ENCODE data around the gene ITCH.

- TF ChIP-seq CTCF (IDR thresholded peaks at IDR 0.05) (no peak), POLR2A (IDR thresholded peaks at IDR 0.05) (no peak), POLR2AphosphoS5 (IDR thresholded peaks at IDR 0.05) (no peak)
Observed at GRCh38 chr20:34452281-34452982, 89.4 kb downstream of the ITCH start.
